Activated naive CD4-positive, alpha-beta T cell treated with anti-CD3 and anti-CD28 coated beads for 36 hours (primary cell): ENCODE measurements around the gene ENTREP3. TPM values are rescaled to one million over a fixed set of nuclear protein-coding genes. Genes with fewer than 3 reads are reported as not detected.
"Not testable (repeated sequence)": the region's sequence is repeated elsewhere in the genome, so short reads cannot be mapped to it uniquely, and the experiment has no call there.

Source experiments
- CTCF ChIA-PET: fragments of 350-600 bp; sonication (Branson Sonifier 250); formaldehyde crosslinking; loops from one replicate; lab custom pipeline; 2021; ENCODE audit warnings: antibody characterized with exemption; lab: Charles Lee
- DNase-seq: peaks from one replicate; pipeline ENCODE4 v3.0.0-alpha.2; 2020
- H3K27ac Mint-ChIP-seq: one replicate; pipeline ENCODE4 v1.8.0; 2021; ENCODE audit warnings: mild to moderate bottlenecking, mixed read lengths
- H3K27me3 Mint-ChIP-seq: one replicate; pipeline ENCODE4 v1.8.0; 2021; ENCODE audit warnings: low read depth, mixed read lengths
- H3K36me3 Mint-ChIP-seq: one replicate; pipeline ENCODE4 v1.8.0; 2021; ENCODE audit warnings: low read depth, mixed read lengths
- H3K4me1 Mint-ChIP-seq: one replicate; pipeline ENCODE4 v1.8.0; 2021; ENCODE audit warnings: low read depth, mixed read lengths
- H3K4me3 Mint-ChIP-seq: one replicate; pipeline ENCODE4 v1.8.0; 2021; ENCODE audit warnings: mild to moderate bottlenecking, moderate library complexity, mixed read lengths
- H3K9me3 Mint-ChIP-seq: one replicate; pipeline ENCODE4 v1.8.0; 2021; ENCODE audit warnings: mixed read lengths
- intact Hi-C: fragments of 100-400 bp; cut with micrococcal nuclease; formaldehyde crosslinking; loops from one replicate; pipeline ENCODE4 v1.15.1; 2023
- total RNA-seq, 2 experiments: library from RNA; stranded (reverse); gene quantifications; one replicate each; pipeline ENCODE4 v1.2.3, GENCODE V29; 2021

The ENTREP3 gene
- total RNA-seq, 2 experiments from 2014 or later, result 32.1 to 32.8 TPM

DNA sequence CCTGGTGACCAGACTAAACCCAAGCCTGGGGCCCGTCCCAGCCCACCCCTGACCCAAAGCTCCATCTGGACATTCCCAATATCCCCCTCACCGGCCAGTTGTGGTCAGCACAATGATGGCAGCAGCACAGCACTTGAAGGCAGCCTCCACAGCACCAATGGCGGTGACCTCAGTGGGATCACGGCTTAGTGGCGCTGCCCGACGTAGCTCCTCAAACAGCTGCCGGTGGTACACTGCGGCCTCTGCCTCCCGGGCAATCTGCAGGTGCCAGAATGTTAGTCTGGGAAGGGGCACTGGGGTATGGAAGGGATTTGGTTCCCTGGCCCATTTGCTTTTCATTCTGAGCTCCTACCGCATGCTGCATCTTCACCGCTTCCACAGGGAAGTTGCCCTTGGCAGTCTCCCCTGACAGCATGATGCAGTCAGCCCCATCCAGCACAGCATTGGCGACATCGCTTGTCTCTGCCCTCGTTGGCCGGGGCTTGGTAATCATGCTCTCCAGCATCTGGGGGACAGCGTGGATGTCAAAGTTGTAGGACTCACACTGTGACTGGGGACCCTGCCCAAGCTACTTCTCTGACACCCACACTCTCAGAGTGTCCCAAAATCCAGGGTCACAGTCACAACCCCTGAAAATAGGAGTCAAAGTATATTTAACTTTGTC lies 37.9 kb upstream of the ENTREP3 start:
- peaks cover 24% of the 10 kb centered on the region for H3K27me3 Mint-ChIP-seq
- CTCF ChIA-PET, result no interaction called here
- H3K9me3 Mint-ChIP-seq, result no peaks in the 10 kb centered on the region

DNA sequence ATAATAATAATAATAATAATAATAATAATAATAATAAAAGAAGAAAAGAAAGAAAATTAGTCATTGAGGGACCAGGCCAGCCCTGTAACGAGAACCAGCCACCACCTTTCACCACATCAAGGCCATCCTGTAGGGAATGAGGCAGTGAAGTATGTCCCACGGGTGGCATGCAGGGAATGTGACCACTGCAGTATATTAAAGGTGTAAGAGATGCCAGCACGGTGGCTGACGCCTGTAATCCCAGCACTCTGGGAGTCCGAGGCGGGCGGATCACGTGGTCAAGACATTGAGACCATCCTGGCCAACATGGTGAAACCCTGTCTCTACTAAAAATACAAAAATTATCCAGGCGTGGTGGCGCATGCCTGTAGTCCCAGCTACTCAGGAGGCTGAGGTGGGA lies 35.7 kb upstream of the ENTREP3 start:
- H3K4me3 Mint-ChIP-seq, H3K36me3 Mint-ChIP-seq, H3K4me1 Mint-ChIP-seq, CTCF ChIA-PET, H3K27ac Mint-ChIP-seq, DNase-seq, intact Hi-C loops, H3K9me3 Mint-ChIP-seq: not testable (repeated sequence)
- H3K27me3 Mint-ChIP-seq, result peaks cover 14% of the 10 kb centered on the region

More for the DNA sequence above, 37.9 kb upstream of the ENTREP3 start:
- no peaks in the 10 kb centered on the region for H3K36me3 Mint-ChIP-seq
- no peak overlapping the region for H3K27ac Mint-ChIP-seq
- no peak overlapping the region for H3K4me3 Mint-ChIP-seq
- peaks cover 4% of the 10 kb centered on the region for H3K4me1 Mint-ChIP-seq
- intact Hi-C loops, result no loop called here
- no peak for DNase-seq

DNA sequence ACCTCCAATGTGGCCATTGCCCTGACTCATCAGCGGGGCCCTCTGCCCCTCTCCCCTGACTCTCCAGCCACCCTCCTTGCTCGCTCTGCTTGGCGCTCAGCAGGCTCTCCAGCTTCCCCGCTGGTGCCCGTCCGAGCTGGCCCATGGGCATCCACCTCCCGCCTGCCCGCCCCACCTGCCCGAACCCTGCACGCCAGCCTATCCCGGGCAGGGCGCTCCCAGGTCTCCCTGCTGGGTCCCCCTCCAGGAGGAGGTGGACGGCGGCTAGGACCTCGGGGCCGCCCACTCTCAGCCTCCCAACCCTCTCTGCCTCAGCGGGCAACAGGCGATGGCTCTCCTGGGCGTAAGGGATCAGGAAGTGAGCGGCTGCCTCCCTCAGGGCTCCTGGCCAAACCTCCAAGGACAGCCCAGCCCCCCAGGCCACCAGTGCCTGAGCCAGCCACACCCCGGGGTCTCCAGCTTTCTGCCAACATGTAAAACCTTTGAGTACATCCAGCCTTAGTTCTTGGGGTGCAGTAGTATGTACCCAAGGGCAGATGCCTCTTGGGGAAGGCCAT lies 32.8 kb upstream of the ENTREP3 start:
- CTCF ChIA-PET, result interaction anchor here (1.3 kb wide), 1 partner anchor 9 kb away, joined by 3 read pairs; no protein-coding TSS in a partner anchor
- H3K9me3 Mint-ChIP-seq, result no peaks in the 10 kb centered on the region
- DNase-seq, result no peak
- H3K4me3 Mint-ChIP-seq, result no peak overlapping the region
- H3K27me3 Mint-ChIP-seq, result no peaks in the 10 kb centered on the region
- H3K36me3 Mint-ChIP-seq, result no peaks in the 10 kb centered on the region
- no peaks in the 10 kb centered on the region for H3K4me1 Mint-ChIP-seq
- no peak overlapping the region for H3K27ac Mint-ChIP-seq
- intact Hi-C loops, result no loop called here

DNA sequence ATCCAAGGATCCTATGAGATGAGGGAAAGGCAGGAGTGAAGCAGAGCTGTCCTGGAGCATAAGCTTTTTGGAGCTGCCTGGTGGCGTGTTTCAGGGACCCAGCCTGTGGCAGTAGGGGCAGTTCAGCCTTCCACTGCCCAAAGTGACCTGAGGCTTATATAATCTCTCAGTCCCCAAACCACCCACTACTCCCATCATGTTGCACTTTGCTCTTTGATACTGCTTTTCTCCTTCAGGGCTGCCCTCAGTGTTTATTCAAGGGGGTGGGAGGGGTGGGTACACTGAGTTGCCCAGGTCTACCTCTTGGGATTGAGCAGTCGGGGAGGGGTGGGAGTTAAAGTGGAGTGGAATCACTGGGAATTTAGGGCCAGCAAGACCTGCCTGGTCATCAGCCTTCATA lies 31.3 kb upstream of the ENTREP3 start:
- no peaks in the 10 kb centered on the region for H3K4me1 Mint-ChIP-seq
- no peaks in the 10 kb centered on the region for H3K27me3 Mint-ChIP-seq
- no peak for DNase-seq
- no peaks in the 10 kb centered on the region for H3K9me3 Mint-ChIP-seq
- no peaks in the 10 kb centered on the region for H3K36me3 Mint-ChIP-seq
- no peak overlapping the region for H3K27ac Mint-ChIP-seq
- intact Hi-C loops, result no loop called here
- no peak overlapping the region for H3K4me3 Mint-ChIP-seq
- CTCF ChIA-PET, result interaction anchor here (0.9 kb wide), 1 partner anchor 36 kb away, joined by 3 read pairs; no protein-coding TSS in a partner anchor

DNA sequence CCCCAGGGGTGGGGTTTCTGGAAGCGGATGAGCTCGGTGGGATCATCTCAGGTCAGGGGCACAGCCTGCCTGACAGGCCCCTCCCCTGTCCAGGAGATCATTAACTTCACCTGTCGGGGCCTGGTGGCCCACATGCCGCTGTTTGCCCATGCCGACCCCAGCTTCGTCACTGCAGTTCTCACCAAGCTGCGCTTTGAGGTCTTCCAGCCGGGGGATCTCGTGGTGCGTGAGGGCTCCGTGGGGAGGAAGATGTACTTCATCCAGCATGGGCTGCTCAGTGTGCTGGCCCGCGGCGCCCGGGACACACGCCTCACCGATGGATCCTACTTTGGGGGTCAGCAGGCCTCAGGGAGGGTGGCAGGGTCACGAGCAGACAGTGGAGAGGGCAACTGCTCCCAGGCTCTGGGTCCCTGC lies 30.4 kb upstream of the ENTREP3 start:
- intact Hi-C loops, result no loop called here
- no peak for DNase-seq
- CTCF ChIA-PET, result interaction anchor here (0.5 kb wide), 1 partner anchor 363 kb away, joined by 3 read pairs; no protein-coding TSS in a partner anchor
- Mint-ChIP-seq H3K27ac (no peak overlapping the region), H3K36me3 (no peaks in the 10 kb centered on the region), H3K4me1 (no peaks in the 10 kb centered on the region), H3K4me3 (no peak overlapping the region), H3K9me3 (no peaks in the 10 kb centered on the region), H3K27me3 (no peaks in the 10 kb centered on the region)

DNA sequence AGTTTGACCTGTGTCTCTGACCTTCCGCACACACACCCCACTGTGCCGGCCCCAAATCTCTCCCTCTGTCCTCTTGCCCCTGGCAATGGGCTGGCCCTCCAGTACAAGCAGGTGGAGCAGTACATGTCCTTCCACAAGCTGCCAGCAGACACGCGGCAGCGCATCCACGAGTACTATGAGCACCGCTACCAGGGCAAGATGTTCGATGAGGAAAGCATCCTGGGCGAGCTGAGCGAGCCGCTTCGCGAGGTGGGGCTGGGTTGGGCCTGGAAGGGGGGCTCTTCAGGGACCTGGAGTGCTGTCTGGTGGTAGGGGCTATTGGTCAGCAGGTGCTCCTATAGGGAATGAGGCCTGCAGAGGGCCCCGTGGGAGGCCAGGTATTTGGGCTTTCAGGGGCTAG lies 29.8 kb upstream of the ENTREP3 start:
- Mint-ChIP-seq H3K36me3 (no peaks in the 10 kb centered on the region), H3K27ac (no peak overlapping the region), H3K4me3 (no peak overlapping the region), H3K27me3 (no peaks in the 10 kb centered on the region), H3K9me3 (no peaks in the 10 kb centered on the region), H3K4me1 (no peaks in the 10 kb centered on the region)
- intact Hi-C loops, result no loop called here
- CTCF ChIA-PET, result interaction anchor here (0.5 kb wide), 1 partner anchor 364 kb away, joined by 3 read pairs; no protein-coding TSS in a partner anchor
- no peak for DNase-seq

DNA sequence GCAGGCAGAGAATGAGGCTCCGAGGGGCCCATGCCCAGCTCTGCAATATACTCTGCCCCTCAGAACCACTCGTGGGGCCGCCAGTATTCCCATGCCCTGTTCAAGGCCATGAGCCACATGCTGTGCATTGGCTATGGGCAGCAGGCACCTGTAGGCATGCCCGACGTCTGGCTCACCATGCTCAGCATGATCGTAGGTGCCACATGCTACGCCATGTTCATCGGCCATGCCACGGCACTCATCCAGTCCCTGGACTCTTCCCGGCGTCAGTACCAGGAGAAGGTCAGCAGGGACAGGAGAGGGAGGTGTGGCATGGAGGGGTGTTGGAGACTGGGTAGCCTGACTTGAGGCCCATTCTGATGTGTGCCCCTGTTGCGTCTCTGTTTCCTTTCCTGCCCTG lies 29.2 kb upstream of the ENTREP3 start:
- H3K9me3 Mint-ChIP-seq, result no peaks in the 10 kb centered on the region
- H3K4me3 Mint-ChIP-seq, result no peak overlapping the region
- H3K27me3 Mint-ChIP-seq, result no peaks in the 10 kb centered on the region
- H3K4me1 Mint-ChIP-seq, result no peaks in the 10 kb centered on the region
- CTCF ChIA-PET, result no interaction called here
- DNase-seq, result no peak
- H3K36me3 Mint-ChIP-seq, result no peaks in the 10 kb centered on the region
- intact Hi-C loops, result no loop called here
- no peak overlapping the region for H3K27ac Mint-ChIP-seq

DNA sequence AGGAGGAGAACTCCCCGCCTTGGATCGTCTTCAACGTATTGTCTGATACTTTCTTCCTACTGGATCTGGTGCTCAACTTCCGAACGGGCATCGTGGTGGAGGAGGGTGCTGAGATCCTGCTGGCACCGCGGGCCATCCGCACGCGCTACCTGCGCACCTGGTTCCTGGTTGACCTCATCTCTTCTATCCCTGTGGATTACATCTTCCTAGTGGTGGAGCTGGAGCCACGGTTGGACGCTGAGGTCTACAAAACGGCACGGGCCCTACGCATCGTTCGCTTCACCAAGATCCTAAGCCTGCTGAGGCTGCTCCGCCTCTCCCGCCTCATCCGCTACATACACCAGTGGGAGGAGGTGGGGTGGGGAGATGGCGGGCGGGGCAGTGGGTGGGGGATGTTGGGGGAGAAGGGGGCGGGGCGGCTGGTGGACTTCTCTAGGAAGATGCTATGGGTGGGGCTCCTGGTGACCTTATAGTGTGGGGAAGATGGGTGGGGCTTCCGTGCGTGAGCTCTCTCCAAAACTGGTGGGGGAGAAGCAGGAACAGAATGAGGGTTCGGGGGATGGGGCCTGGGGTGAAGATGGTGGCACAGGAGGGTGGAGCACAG lies 27.3 kb upstream of the ENTREP3 start:
- no peak overlapping the region for H3K27ac Mint-ChIP-seq
- H3K9me3 Mint-ChIP-seq, result no peaks in the 10 kb centered on the region
- no peaks in the 10 kb centered on the region for H3K27me3 Mint-ChIP-seq
- peaks cover 3% of the 10 kb centered on the region for H3K4me1 Mint-ChIP-seq
- no peaks in the 10 kb centered on the region for H3K36me3 Mint-ChIP-seq
- DNase-seq, result no peak
- no peak overlapping the region for H3K4me3 Mint-ChIP-seq
- CTCF ChIA-PET, result no interaction called here
- intact Hi-C loops, result no loop called here

DNA sequence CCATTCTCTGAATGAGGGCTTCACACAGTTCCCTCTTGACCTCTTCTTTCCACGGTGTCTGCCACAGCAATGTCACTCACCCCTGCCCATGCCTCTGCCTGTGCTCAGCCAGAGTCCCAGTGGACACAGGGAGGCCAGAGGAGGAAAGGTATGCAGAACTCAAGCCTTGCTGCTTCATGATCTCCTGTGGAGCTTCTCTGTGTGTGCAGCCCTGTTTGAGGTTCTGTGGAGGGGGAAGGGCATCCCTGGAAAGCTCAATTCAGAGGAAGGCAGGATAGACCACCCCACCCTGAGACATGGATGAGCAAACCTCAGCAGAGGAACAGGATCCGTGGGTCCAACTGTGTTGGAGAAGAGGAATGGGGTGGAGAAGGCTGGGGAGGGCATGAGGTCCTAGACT lies 24.0 kb upstream of the ENTREP3 start:
- CTCF ChIA-PET, result interaction anchor here (0.9 to 2.3 kb wide), 5 partner anchors 9 to 45 kb away, joined by 3 to 14 read pairs (median 4); no protein-coding TSS in a partner anchor
- intact Hi-C loops, result loop anchor here (10.0 kb wide), 2 partner anchors 286 to 696 kb away; partner anchors contain the start of genes ARHGEF2 and ASH1L
- H3K27me3 Mint-ChIP-seq, result no peaks in the 10 kb centered on the region
- no peak for DNase-seq
- no peak overlapping the region for H3K4me3 Mint-ChIP-seq
- H3K9me3 Mint-ChIP-seq, result no peaks in the 10 kb centered on the region
- peaks cover 17% of the 10 kb centered on the region for H3K4me1 Mint-ChIP-seq
- H3K36me3 Mint-ChIP-seq, result no peaks in the 10 kb centered on the region
- H3K27ac Mint-ChIP-seq, result no peak overlapping the region

DNA sequence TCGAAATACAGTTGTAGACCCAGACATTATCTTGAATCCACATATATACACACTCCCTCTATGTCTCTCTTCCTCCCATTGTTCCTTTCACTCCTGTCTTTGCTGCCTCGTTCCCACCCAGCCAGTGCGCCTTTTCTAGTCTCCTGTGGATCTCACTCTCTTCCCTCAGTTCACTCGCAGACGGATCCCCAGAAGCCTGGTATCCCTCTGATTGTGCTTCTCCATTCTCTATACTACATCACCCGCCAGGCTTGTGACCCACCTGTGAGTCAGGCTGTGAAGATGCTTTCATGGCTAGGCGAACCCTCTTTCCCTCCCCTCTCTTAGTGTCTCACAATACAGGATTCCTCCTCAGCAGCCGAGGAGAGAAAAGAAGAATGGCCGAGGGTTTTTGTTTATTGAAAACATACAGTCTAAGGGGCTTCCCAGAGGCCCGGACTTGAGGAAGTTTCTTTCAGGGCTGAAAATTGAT lies 23.4 kb upstream of the ENTREP3 start:
- Mint-ChIP-seq H3K36me3 (no peaks in the 10 kb centered on the region), H3K27ac (no peak overlapping the region), H3K27me3 (no peaks in the 10 kb centered on the region), H3K9me3 (no peaks in the 10 kb centered on the region), H3K4me1 (peaks cover 19% of the 10 kb centered on the region), H3K4me3 (peak overlapping the region; percentile 62)
- intact Hi-C loops, result loop anchor here (1.0 to 10.0 kb wide), 3 partner anchors 28 to 696 kb away; partner anchors contain the start of genes ARHGEF2 and ASH1L
- DNase-seq, result no peak
- CTCF ChIA-PET, result interaction anchor here (0.6 to 2.3 kb wide), 5 partner anchors 10 to 323 kb away, joined by 3 to 14 read pairs (median 3); no protein-coding TSS in a partner anchor

DNA sequence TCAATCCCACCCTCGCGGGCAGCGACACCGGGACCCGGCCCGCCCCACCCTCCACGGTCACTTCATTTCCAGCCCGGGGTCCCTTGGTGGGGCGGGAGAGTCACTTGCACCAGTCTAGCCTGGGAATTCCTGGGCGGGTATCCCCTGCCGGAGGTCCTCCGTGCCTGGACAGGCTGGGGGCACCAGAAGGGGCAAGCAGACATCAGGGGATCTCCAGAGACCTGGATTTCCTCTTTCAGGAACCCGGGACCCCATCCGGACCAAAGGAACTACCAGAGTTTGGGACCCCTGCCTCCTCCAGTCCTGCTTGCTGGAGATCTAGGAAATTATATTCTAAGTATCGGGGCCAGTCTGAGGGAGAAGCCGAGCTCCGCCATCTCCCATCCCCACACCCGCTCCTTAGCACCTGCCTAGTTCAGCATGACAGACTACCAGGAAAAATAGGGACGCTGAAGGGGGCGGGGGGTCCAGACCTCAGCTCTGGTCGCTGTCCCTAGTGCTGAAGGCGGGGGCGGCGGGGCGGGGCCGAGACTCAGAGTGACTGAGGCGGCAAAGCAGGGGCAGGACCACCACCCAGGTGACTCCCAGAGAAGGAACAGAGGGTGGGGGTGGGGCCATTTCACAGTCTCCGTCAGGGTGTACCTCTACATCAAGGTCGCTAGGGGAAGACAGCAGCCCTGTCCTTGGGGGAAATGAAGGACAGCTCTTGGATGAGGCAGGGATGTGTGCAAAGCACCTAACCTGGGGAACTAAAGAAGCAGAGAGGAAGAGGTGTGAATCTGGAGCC lies 22.8 kb upstream of the ENTREP3 start:
- Mint-ChIP-seq H3K27ac (no peak overlapping the region), H3K27me3 (no peaks in the 10 kb centered on the region), H3K4me3 (peak overlapping the region; percentile 62), H3K36me3 (no peaks in the 10 kb centered on the region), H3K4me1 (peaks cover 24% of the 10 kb centered on the region), H3K9me3 (no peaks in the 10 kb centered on the region)
- intact Hi-C loops, result loop anchor here (1.0 to 10.0 kb wide), 5 partner anchors 28 to 697 kb away; partner anchors contain the start of genes ARHGEF2, ASH1L and FDPS
- DNase-seq, result peak; percentile 86
- CTCF ChIA-PET, result interaction anchor here (0.6 to 2.3 kb wide), 4 partner anchors 10 to 323 kb away, joined by 3 to 14 read pairs (median 4); no protein-coding TSS in a partner anchor
